Measurements from ENCODE around the gene ARHGAP5.

The ARHGAP5 gene

DNA sequence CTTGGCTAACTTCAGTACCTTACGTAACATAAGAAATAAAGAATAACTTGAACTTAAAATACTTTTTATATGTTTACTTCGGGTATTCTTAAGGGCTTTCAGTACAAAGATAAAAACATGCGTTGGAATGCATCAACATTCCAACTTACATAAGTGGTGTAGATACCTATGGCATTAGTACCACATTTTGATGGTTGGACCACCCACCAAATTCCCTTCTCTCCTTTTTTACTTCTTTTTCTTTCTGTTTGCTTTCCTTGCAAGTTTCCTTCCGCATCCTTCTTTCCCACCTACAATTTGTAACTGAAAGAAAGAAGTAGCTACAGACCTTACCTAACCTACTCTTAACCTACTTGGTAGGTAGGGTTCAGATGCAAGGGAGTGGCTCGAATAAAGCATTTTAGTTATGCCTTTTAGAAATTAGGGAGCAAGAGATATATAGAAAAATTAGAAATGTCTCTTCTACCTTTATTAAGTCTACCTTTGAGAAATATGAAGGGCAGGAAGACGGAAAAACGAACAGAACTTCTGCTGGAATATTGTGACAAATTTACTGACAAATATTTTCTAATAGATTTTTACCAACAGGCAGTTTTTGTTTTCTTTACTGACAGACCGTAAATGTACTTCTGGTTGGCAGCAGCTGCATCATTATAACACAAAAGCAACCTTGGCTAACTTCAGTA, 2.1 kb upstream of the ARHGAP5 start:
- no peak for DNase-seq (ENCODE audit: insufficient read length, low spot score)
- no peak for FAIRE-seq

GRCh38 chr14:32075672-32076277, 1.3 kb upstream of the ARHGAP5 start:
- peak; percentile 49 for FAIRE-seq

DNA sequence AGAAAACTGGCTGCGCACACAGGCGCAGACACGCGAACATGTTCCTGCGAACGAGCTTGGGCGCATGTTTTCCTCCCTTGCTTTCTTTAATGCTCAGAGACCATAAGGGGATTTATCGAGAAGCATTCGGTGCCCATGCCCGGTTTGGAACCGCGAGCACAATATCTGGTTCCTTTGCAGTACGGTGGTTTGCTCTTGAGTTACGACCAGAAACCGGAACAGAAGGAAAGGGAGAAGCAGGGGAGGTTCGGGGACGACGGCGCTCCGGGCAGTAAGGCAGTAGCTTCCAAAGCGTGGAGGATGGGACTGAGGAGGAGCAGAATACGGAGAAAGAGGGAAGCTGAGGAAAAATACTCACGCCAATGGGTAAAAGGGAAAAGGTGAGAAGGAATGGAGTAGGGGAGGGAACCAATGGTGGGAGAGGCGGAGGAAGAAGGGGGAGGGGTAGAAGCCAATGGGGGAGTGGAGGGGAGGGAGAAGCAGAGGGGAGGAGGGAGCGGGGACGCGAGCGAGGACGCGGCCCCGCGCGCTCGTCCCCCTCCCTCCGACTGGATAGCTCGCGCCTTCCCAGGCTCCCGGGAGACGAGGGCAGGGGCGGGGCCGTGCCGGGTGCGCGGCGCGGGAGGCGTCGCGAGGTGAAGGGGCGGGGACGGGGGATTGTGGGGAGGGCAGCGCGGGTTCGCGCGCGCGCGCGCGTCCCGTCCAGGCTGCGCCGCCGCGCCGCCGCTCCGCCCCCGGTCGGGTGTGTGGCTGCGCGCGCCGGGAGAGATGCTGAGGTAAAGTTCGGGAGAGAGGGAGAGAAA, 625 bp upstream of the ARHGAP5 start:
- DNase-seq (ENCODE audit: insufficient read length, low spot score): peak; percentile 57
- peak; percentile 87 for FAIRE-seq

More at GRCh38 chr14:32075672-32076277, 1.3 kb upstream of the ARHGAP5 start:
- no peak for DNase-seq (ENCODE audit: insufficient read length, low spot score)

- peak; percentile 90 for FAIRE-seq
- no peak for DNase-seq (ENCODE audit: insufficient read length, low spot score)
Measured at GRCh38 chr14:32078023-32078857, 1.1 kb downstream of the ARHGAP5 start.

DNA sequence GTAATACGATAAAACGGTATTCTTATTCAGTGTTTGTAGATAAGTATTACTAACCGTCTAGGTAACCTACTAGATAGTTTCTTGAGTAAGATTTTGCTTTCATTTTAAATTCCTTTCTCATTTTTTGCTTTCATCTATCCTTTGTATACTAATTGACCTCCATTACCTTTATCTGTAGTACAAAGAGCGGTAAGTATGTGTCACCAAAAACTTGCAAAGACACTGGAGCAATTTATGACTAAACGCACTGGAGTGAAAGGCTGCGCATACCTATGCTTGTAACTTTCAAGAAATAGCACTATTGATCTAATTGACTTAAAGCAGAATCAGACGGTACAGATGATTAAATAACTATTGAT, 1.7 kb downstream of the ARHGAP5 start:
- no peak for DNase-seq (ENCODE audit: insufficient read length, low spot score)

DNA sequence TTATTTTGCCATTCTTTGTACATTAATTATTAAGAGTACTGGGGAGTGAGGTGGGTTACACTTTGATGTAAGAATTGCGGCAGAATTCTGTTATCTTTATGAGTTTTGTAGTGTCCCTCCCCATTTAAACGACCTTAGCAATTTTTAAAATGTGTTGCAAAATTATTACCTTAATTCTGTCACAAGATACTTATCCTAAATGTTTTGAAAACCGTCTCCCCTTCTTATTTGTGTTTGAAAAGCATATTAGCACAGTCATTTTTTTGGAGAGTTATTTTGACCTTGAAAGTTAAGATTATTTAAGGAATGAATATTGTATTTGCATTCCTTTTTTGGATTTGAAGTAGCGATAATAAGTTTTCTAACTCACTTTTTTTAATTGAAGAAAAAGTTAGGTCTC, 2.2 kb downstream of the ARHGAP5 start:
- DNase-seq (ENCODE audit: insufficient read length, low spot score) (no peak), FAIRE-seq (no peak)

More for the DNA sequence above, 1.7 kb downstream of the ARHGAP5 start:
- no peak for FAIRE-seq

DNA sequence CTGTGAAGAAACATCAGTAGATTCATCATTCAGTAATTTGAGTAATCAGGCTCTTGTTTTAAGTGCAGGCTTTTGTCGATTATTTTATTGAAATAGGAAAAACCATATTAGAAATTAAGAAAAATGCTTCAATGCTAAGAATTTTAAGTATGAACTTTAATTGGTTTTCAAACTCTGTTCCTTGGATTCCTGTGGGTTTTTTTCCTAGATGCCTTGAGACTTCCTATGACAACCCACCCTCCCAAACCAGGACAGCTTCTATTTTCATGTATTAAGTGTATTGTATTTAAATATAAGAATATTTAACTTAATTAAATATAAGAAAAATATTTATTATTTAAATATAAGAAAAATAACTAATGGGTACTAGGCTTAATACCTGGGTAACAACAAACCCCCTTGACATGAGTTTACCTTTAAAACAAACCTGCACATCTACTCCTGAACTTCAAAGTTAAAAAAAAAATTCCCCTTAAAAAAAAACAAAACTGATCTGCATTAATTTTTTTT, 3.0 kb downstream of the ARHGAP5 start:
- FAIRE-seq (no peak), DNase-seq (ENCODE audit: insufficient read length, low spot score) (no peak)

- DNase-seq (ENCODE audit: insufficient read length, low spot score) (no peak), FAIRE-seq (no peak)
Measured at GRCh38 chr14:32081901-32082300, 4.8 kb downstream of the ARHGAP5 start.

- no peak for DNase-seq (ENCODE audit: insufficient read length, low spot score)
- FAIRE-seq: no peak
Measured at GRCh38 chr14:32083315-32083624, 6.2 kb downstream of the ARHGAP5 start.

- FAIRE-seq: peak; percentile 57
- no peak for DNase-seq (ENCODE audit: insufficient read length, low spot score)
Measured at GRCh38 chr14:32083789-32084188, 6.7 kb downstream of the ARHGAP5 start.

GRCh38 chr14:32085182-32085844, 8.2 kb downstream of the ARHGAP5 start:
- FAIRE-seq: no peak
- no peak for DNase-seq (ENCODE audit: insufficient read length, low spot score)

- peak; percentile 33 for FAIRE-seq
- DNase-seq (ENCODE audit: insufficient read length, low spot score): no peak
Measured at GRCh38 chr14:32085845-32086383, 8.8 kb downstream of the ARHGAP5 start.

DNA sequence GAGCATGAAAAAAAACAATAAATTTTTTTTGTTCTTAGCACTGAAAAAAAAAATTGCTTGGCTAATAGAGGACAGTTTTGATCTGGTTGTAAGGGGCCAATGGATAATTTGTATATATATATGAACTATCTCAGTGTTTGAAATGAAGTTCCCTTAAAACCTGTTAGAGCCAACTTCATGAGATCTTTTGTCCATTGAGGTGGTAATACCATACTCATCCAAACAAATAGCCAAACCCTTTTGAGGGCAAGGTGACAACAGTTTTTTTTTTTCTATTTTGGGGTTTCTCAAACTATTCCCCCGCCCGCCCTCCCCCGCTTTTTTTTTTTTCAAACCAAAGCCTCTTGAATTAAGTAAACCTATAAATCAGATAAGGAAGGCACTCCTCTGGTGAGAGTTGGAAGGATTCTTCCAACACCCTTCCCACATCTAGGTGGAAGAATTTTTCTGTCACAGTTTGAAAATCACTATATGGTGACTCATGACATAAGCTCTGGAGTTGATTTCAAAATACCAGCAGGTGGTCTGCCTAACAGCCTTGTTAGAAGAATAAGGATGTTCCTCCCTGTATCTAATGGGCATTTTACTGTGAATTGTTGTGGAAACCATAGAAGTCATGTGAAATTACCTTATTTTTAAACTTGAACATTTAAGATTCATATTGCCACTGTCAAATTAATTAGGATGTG, 10.2 kb downstream of the ARHGAP5 start:
- DNase-seq (ENCODE audit: insufficient read length, low spot score) (no peak), FAIRE-seq (no peak)

DNA sequence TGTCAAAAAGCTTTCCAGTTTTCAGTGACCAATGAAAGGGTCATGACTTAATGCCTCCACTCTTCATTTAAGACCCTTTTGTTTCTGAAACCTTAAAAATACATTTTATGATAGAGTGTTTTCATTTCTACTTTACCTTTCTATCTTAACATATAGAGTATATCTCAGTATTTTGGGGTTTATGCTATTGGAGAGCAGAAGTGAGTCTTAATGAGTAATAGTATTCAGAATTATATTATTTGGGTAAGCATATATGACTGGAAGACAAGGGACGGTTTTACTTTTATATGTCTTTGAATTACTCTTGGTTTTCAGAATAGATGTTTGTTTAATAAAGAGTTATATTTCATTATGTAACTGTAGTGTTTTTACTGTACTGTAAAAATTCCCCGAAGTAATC, 10.8 kb downstream of the ARHGAP5 start:
- DNase-seq (ENCODE audit: insufficient read length, low spot score) (no peak), FAIRE-seq (no peak)

GRCh38 chr14:32090686-32091085, 13.6 kb downstream of the ARHGAP5 start:
- FAIRE-seq: no peak
- no peak for DNase-seq (ENCODE audit: insufficient read length, low spot score)

GRCh38 chr14:32099473-32099872, 22.4 kb downstream of the ARHGAP5 start:
- DNase-seq (ENCODE audit: insufficient read length, low spot score) (no peak), FAIRE-seq (no peak)

DNA sequence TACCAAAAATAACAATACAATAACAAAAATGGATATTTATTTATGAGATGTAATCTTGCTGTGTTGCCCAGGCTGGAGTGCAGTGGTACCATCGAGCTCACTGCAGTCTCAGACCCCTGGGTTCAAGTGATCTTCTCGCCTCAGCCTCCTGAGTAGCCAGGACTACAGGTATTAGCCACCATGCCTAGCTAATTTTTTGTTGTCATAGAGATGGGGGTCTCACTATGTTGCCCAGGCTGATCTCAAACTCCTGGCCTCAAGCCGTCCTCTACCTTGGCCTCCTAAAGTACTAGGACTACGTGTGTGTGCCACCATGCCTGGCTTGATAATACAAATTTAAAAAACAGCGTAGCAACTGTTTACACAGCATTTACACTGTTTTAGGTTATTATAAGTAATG, 23.1 kb downstream of the ARHGAP5 start:
- no peak for FAIRE-seq
- DNase-seq (ENCODE audit: insufficient read length, low spot score): no peak

DNA sequence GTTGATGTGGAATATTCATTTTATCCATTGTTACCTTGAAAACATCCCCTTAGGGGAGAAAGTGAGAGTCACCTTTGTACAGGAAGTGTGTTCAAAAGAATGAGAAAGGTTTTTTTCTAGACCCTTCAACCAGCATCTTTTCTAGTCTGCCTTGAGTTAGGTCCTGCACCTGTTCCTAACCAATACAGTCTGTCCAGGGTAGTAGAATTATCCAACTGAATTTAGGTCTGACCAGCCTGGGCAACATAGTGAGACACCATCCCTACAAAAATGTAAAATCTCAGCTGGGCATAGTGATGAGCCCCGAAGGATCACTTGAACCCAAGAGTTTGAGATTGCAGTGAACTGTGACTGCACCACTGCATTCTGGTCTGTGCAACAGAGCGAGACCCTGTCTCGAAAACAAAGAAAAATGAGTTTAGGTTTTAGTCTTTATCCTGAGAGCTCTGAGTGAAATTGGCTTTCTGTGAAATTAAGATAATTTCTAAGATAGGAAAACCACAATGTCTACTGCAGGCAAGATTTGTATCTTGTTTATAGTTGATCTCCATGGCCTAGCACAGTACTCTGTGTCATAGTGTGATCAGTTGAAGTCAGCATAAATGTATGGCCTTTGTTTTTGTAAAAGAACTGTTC, 25.2 kb downstream of the ARHGAP5 start:
- DNase-seq (ENCODE audit: insufficient read length, low spot score) (no peak), FAIRE-seq (peak; percentile 80)

GRCh38 chr14:32102968-32103367, 25.9 kb downstream of the ARHGAP5 start:
- no peak for DNase-seq (ENCODE audit: insufficient read length, low spot score)
- no peak for FAIRE-seq
